Heart left ventricle (tissue), 16 donors: ENCODE measurements around the gene SEMA3B. TPM values are rescaled to one million over a fixed set of nuclear protein-coding genes. Genes with fewer than 3 reads are reported as not detected.

Experiments
- ATAC-seq, 4 donors: fragments of 200-7000 bp; cut with Tn5 transposase; one replicate each; pipeline ENCODE4 v1.9.1; 2020 to 2022; ENCODE audit warnings: moderate library complexity in 4 of 4, mild to moderate bottlenecking in 3 of 4, moderate number of reproducible peaks in 1 of 4
- DNase-seq, 5 donors: peaks; one replicate each; pipeline ENCODE4 v3.0.0-alpha.2; 2020
- H3K27ac ChIP-seq, 12 donors: fragments of 200-600 bp; sonication (generic) in 4 of 12; one replicate each; pipeline versions ENCODE4 v1.5.0 to v1.8.0; 2016 to 2022; ENCODE audit warnings: mild to moderate bottlenecking in 2 of 12
- H3K27me3 ChIP-seq, 9 donors: fragments of 200-600 bp; sonication (generic) in 2 of 9; one replicate each; pipeline versions ENCODE4 v1.5.1 to v1.8.0; 2016 to 2022; ENCODE audit warnings: mild to moderate bottlenecking in 3 of 9
- H3K36me3 ChIP-seq, 9 donors: fragments of 200-600 bp; sonication (generic) in 2 of 9; one replicate each; pipeline versions ENCODE4 v1.5.0 to v1.8.0; 2018 to 2022; ENCODE audit warnings: mild to moderate bottlenecking in 2 of 9
- H3K4me1 ChIP-seq, 12 donors: fragments of 200-600 bp; sonication (generic) in 4 of 12; one replicate each; pipeline versions ENCODE4 v1.5.0 to v1.8.0; 2016 to 2022; ENCODE audit warnings: mild to moderate bottlenecking in 3 of 12
- H3K4me3 ChIP-seq, 12 donors: fragments of 200-600 bp; sonication (generic) in 4 of 12; one replicate each; pipeline versions ENCODE4 v1.5.0 to v1.8.0; 2017 to 2022; ENCODE audit warnings: mild to moderate bottlenecking in 9 of 12, moderate library complexity in 4 of 12
- H3K9me3 ChIP-seq, 12 donors: fragments of 200-600 bp; sonication (generic) in 4 of 12; one replicate each; pipeline versions ENCODE4 v1.5.0 to v1.8.0; 2016 to 2022; ENCODE audit warnings: mild to moderate bottlenecking in 1 of 12
- POLR2A ChIP-seq, 2 donors: fragments of 450-650 bp; IDR thresholded peaks; one replicate each; pipeline ENCODE4 v1.6.1; 2017; ENCODE audit warnings: antibody characterized with exemption in 2 of 2, mild to moderate bottlenecking in 2 of 2, moderate library complexity in 2 of 2
- WGBS, 4 donors: extraction: QIAGEN DNeasy Blood & Tissue Kit in 2 of 4; methylation state at CpG; one replicate each; pipeline versions ENCODE4 v1.1.5 to v1.1.7; 2013 to 2018; 5-methylcytosine and 5-hydroxymethylcytosine counted together
- intact Hi-C, 10 donors: fragments of 100-400 bp; cut with DNase I; formaldehyde crosslinking; loops; one replicate each; pipeline versions ENCODE4 v1.11.1 to v1.14.2; 2022
- polyA plus RNA-seq, 2 donors: library from polyadenylated mRNA; stranded (reverse); fragments of 200-250 nt; gene quantifications; one replicate each; pipeline ENCODE4 v1.2.3, GENCODE V29; 2013
- total RNA-seq, 9 donors: library from RNA; depleted of rRNA in 2 of 9; stranded (reverse); fragments of >200 nt in 2 of 9; fragmentation: NEBNext Ultra II Directional in 3 of 9; extraction: Animal tissue kit (Norgen Biotek cat#: 25700) in 3 of 9; gene quantifications; one replicate each; pipeline versions ENCODE4 v1.1.0 to v1.2.4, GENCODE V29; 2016 to 2023
- TF ChIP-seq, protein P1 (sequence below), 12 donors: fragments of 200-600 bp; sonication (generic) in 4 of 12; IDR thresholded peaks; one replicate each; pipeline versions ENCODE4 v1.5.0 to v1.8.0; 2018 to 2022; ENCODE audit warnings: antibody characterized with exemption in 12 of 12, mild to moderate bottlenecking in 5 of 12
- donor health status: ischemic (EF 13 %, LVEDD 7.1; RV severe dilation, severe dysfunction).
- donor health status: healthy with polysubstance abuse.
- donor health status: DM: no; HTN: yes; CAD: no.
- donor health status: DM: no; HTN: no; CAD: no.
- donor health status: ischemic (EF 25% LVEDD 6.9; RV normal size, moderate dysfunction).
- donor health status: ischemic (EF 25% LVEDD 5.7; RV mildly dilated, moderate dysfunction).
- donor health status: healthy.
- donor health status: DM: yes; HTN: yes; CAD: no.
- donor health status: ischemic (EF 35%, LVEDD 5.7; RV mildly dilated, moderate dysfunction).
- donor health status: nonischemic (EF 11% LVEDD 7.7; RV severe dilation, severe dysfunction).
- donor health status: DM: yes; HTN: yes; CAD: no.
- donor health status: PGD.
- donor health status: ischemic (EF 29% LVEDD 5.4; RV normal size, mild dysfunction).
- donor health status: nonischemic (EF 23%, LVEDD 6.1; RV moderate dilation, normal function).

The SEMA3B gene
- total and polyA plus RNA-seq, 11 donors = 12.9 to 60.1 (median 19.3) TPM

DNA sequence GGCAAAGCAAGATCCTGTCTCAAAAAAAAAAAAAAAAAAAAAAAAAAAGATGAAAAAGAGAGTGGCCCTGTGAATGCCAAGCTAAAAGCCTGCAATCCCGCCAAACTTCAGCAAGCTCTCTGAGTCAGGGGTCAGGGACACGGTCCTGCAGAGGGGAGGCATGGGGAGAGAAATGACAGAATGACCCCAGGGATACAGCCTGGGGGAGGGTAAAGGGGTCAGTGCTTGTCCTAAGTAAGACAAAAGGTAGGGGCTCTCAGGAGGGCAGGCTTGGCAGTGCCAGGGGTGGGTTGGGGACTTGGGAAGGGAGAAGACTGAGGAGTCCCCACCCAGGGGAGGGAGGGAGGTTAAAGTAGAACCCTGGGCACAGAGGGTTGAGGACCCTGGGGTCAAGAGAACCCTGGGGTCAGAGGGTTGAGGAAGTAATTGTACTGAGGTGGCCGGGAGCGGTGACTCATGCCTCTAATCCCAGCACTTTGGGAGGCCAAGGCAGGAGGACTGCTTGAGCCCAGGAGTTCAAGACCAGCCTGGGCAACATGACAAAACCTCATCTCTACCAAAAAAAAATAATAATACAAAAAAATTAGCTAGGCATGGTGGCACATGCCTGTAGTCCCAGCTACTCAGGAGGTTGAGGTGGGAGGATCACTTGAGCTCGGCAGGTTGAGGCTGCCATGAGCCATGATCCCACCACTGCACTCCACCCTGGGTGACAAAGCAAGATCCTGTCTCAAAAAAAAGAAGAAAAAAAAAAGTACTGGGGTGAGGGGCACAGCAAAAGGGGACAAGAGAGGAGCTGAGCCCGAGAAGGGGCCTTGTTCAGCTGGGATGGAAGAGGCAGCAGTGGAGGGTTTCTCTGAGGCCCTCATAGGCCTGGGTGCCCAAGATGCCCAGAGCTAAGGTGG, 5.2 kb upstream of the SEMA3B start:
- Histone ChIP-seq H3K36me3 (peaks cover 0 to 10% (median 2%) of the 10 kb centered on the region in 9 donors), H3K4me3 (peak overlapping the region in 2 of 12 donors; percentile 5 to 18), H3K4me1 (peaks cover 0 to 78% (median 60%) of the 10 kb centered on the region in 12 donors), H3K9me3 (no peaks in the 10 kb centered on the region), H3K27ac (peak overlapping the region; percentile 41 to 100 (median 92)), H3K27me3 (peaks cover 0 to 12% (median 0%) of the 10 kb centered on the region in 9 donors)
- TF ChIP-seq POLR2A (IDR thresholded peaks at IDR 0.05) = no peak
- TF ChIP-seq, protein P1, sequence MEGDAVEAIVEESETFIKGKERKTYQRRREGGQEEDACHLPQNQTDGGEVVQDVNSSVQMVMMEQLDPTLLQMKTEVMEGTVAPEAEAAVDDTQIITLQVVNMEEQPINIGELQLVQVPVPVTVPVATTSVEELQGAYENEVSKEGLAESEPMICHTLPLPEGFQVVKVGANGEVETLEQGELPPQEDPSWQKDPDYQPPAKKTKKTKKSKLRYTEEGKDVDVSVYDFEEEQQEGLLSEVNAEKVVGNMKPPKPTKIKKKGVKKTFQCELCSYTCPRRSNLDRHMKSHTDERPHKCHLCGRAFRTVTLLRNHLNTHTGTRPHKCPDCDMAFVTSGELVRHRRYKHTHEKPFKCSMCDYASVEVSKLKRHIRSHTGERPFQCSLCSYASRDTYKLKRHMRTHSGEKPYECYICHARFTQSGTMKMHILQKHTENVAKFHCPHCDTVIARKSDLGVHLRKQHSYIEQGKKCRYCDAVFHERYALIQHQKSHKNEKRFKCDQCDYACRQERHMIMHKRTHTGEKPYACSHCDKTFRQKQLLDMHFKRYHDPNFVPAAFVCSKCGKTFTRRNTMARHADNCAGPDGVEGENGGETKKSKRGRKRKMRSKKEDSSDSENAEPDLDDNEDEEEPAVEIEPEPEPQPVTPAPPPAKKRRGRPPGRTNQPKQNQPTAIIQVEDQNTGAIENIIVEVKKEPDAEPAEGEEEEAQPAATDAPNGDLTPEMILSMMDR (IDR thresholded peaks at IDR 0.05) = no peak
- WGBS, 4 donors = 71 to 83% (median 74%) methylated on average over 6 of the region's 6 CpGs
- ATAC-seq (no peak), DNase-seq (peak in 1 of 5 donors; percentile 26)
- intact Hi-C loops = loop anchor here in 1 of 10 donors (5.0 kb wide), 1 partner anchor 59 kb away; the partner anchor contains the start of gene HYAL2

DNA sequence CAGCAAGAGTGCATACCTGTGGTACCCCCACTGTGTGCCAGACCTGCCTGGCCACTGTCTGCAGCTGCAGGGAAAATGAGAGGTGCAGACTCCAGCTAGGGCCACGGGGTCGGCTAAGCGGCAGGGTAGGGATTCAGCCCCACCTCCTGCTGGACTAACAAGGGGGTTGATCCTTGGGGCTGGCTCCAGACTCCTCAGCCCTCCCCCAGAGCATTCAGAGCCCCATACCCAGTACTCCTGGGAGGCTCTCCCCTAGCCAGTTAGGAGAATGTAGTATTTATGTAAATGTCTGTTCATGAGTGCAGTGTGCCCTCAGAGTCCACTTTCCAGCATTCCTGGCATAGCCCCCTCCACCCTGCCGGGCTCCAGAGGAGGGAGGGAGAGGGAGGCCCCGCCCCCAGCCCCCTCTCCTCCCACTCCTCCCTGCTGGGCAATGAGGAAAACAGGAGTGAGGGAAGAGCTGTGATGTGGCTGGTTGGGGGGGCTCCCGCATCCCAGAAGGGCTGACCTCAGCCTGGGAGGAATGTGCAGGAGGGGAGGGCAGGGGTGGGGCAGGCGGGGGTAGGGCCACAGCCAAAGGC, 4.5 kb upstream of the SEMA3B start:
- WGBS, 4 donors = 4 to 24% (median 10%) methylated on average over 7 of the region's 7 CpGs
- no peaks in the 10 kb centered on the region for H3K9me3 ChIP-seq
- peak overlapping the region in 2 of 12 donors; percentile 5 to 18 for H3K4me3 ChIP-seq
- DNase-seq (peak in 4 of 5 donors; percentile 79 to 87 (median 84)), ATAC-seq (peak; percentile 30 to 74 (median 40))
- no peak for TF ChIP-seq POLR2A (IDR thresholded peaks at IDR 0.05)
- TF ChIP-seq, protein P1 (IDR thresholded peaks at IDR 0.05) = no peak
- peaks cover 0 to 80% (median 58%) of the 10 kb centered on the region in 12 donors for H3K4me1 ChIP-seq
- intact Hi-C loops = loop anchor here in 1 of 10 donors (5.0 kb wide), 1 partner anchor 58 kb away; the partner anchor contains the start of gene HYAL2
- peaks cover 0 to 3% (median 0%) of the 10 kb centered on the region in 9 donors for H3K36me3 ChIP-seq
- peak overlapping the region; percentile 41 to 100 (median 92) for H3K27ac ChIP-seq
- H3K27me3 ChIP-seq = peaks cover 0 to 12% (median 0%) of the 10 kb centered on the region in 9 donors

DNA sequence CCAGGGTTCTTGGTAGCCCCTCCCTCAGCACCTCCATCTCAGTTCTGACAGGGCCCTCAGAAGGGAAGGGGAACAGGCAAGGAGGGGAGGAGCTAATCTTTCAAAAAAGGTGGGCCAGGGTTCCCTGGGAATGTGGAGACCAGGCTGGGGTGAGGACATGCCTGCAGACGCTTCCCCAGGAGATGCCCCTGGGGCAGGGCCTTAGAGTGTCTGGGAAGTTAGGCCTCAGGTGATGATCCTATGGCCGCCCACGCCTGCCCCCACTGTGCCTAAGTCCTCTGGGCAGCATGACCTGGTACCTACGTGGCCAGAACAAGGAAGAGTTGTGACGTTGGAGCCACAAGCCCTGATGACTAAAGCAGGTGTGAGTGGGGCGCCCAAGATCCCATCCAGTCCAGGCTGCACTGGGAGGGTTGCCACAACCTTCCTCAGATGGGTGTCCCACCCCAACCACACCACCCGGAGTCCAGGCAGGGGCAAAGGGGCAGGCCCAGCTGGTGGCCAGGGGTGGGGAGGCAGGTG, 3.9 kb upstream of the SEMA3B start:
- ATAC-seq = no peak
- WGBS, 4 donors = 28 to 60% (median 54%) methylated on average over 4 to 7 of the region's 7 CpGs
- Histone ChIP-seq H3K27me3 (peaks cover 0 to 12% (median 0%) of the 10 kb centered on the region in 9 donors), H3K4me3 (peak overlapping the region in 2 of 12 donors; percentile 1 to 3), H3K27ac (peak overlapping the region; percentile 41 to 100 (median 92)), H3K4me1 (peaks cover 0 to 80% (median 54%) of the 10 kb centered on the region in 12 donors), H3K36me3 (no peaks in the 10 kb centered on the region), H3K9me3 (no peaks in the 10 kb centered on the region)
- DNase-seq = no peak
- TF ChIP-seq POLR2A (IDR thresholded peaks at IDR 0.05) = no peak
- TF ChIP-seq, protein P1 (IDR thresholded peaks at IDR 0.05) = no peak
- intact Hi-C loops = loop anchor here in 2 of 10 donors (5.0 kb wide), 2 partner anchors 57 to 143 kb away; partner anchors contain the start of gene HYAL2 (in 1 of the 2)
